Esophagus squamous epithelium (tissue), 5 donors: ENCODE measurements around the gene STT3B. TPM values are rescaled to one million over a fixed set of nuclear protein-coding genes. Genes with fewer than 3 reads are reported as not detected.

ENCODE experiments used
- DNase-seq: peaks from one replicate; lab custom pipeline; 2025; lab: John Stamatoyannopoulos, UW
- H3K27ac ChIP-seq, 4 donors: fragments of 200-600 bp; sonication (generic); one replicate each; pipeline ENCODE4 v1.5.1; 2016 to 2019; ENCODE audit warnings: mild to moderate bottlenecking in 1 of 4
- H3K27me3 ChIP-seq, 4 donors: fragments of 200-600 bp; sonication (generic); 1 replicate in 3 of 4; 2 replicates in 1 of 4; pipeline versions ENCODE4 v1.5.1 to v1.6.0; 2017 to 2021; ENCODE audit warnings: antibody characterized with exemption in 1 of 4
- H3K36me3 ChIP-seq, 3 donors: fragments of 200-600 bp; sonication (generic); one replicate each; pipeline ENCODE4 v1.5.1; 2016 to 2019
- H3K4me1 ChIP-seq, 3 donors: fragments of 200-600 bp; sonication (generic); one replicate each; pipeline ENCODE4 v1.5.1; 2017 to 2019
- H3K4me3 ChIP-seq, 4 donors: fragments of 200-600 bp; sonication (generic); 1 replicate in 3 of 4; 2 replicates in 1 of 4; pipeline ENCODE4 v1.5.1; 2016 to 2019; ENCODE audit warnings: mild to moderate bottlenecking in 2 of 4, moderate library complexity in 1 of 4
- H3K9me3 ChIP-seq, 3 donors: fragments of 200-600 bp; sonication (generic); one replicate each; pipeline ENCODE4 v1.5.1; 2016 to 2019
- POLR2A ChIP-seq, 4 donors: fragments of 450-650 bp; IDR thresholded peaks; one replicate each; pipeline ENCODE4 v1.6.1; 2017; ENCODE audit warnings: antibody characterized with exemption in 4 of 4, mild to moderate bottlenecking in 4 of 4, moderate library complexity in 3 of 4
- WGBS, 2 donors: methylation state at CpG; one replicate each; pipeline ENCODE4 v1.1.5; 2018; 5-methylcytosine and 5-hydroxymethylcytosine counted together
- intact Hi-C: fragments of 100-400 bp; cut with DNase I; formaldehyde crosslinking; loops from one replicate; pipeline ENCODE4 v1.15.0; 2022
- total RNA-seq, 4 donors: library from RNA; depleted of rRNA; stranded (reverse); fragments of >200 nt; gene quantifications; one replicate each; pipeline ENCODE4 v1.1.0, GENCODE V29; 2016
- TF ChIP-seq, protein P1 (sequence below), 6 experiments: fragments of 450-650 bp in 4 of 6; fragments of 200-600 bp in 2 of 6; sonication (generic) in 2 of 6; IDR thresholded peaks; one replicate each; pipeline ENCODE4 v1.5.1; 2016 to 2019; ENCODE audit warnings: antibody characterized with exemption in 6 of 6, mild to moderate bottlenecking in 4 of 6, moderate library complexity in 4 of 6
- donor health status: DM: yes; HTN: yes; CAD: no.

STT3B gene
- total RNA-seq, 4 donors from 2014 or later: 82.1 to 123 (median 93.5) TPM

- no peaks in the 10 kb centered on the region for H3K4me1 ChIP-seq
- H3K27me3 ChIP-seq: no peaks in the 10 kb centered on the region
- H3K36me3 ChIP-seq: peaks cover 0 to 25% (median 0%) of the 10 kb centered on the region in 3 donors
- DNase-seq: no peak
- no peak overlapping the region for H3K27ac ChIP-seq
- no peak overlapping the region for H3K4me3 ChIP-seq
- intact Hi-C loops: no loop called here
- WGBS, 2 donors: 100% methylated on average over 2 to 3 of the region's 4 CpGs
- TF ChIP-seq POLR2A (IDR thresholded peaks at IDR 0.05): no peak
- TF ChIP-seq, protein P1, sequence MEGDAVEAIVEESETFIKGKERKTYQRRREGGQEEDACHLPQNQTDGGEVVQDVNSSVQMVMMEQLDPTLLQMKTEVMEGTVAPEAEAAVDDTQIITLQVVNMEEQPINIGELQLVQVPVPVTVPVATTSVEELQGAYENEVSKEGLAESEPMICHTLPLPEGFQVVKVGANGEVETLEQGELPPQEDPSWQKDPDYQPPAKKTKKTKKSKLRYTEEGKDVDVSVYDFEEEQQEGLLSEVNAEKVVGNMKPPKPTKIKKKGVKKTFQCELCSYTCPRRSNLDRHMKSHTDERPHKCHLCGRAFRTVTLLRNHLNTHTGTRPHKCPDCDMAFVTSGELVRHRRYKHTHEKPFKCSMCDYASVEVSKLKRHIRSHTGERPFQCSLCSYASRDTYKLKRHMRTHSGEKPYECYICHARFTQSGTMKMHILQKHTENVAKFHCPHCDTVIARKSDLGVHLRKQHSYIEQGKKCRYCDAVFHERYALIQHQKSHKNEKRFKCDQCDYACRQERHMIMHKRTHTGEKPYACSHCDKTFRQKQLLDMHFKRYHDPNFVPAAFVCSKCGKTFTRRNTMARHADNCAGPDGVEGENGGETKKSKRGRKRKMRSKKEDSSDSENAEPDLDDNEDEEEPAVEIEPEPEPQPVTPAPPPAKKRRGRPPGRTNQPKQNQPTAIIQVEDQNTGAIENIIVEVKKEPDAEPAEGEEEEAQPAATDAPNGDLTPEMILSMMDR (IDR thresholded peaks at IDR 0.05): no peak
- peaks cover 0 to 60% (median 41%) of the 10 kb centered on the region in 3 donors for H3K9me3 ChIP-seq
These were observed 115.7 kb downstream of the STT3B start for GRCh38 chr3:31648286-31648968.

GRCh38 chr3:31652296-31652695 is 119.6 kb downstream of the STT3B start:
- intact Hi-C loops: no loop called here
- Histone ChIP-seq H3K9me3 (peaks cover 0 to 83% (median 56%) of the 10 kb centered on the region in 3 donors), H3K4me1 (no peaks in the 10 kb centered on the region), H3K4me3 (no peak overlapping the region), H3K27me3 (no peaks in the 10 kb centered on the region), H3K27ac (no peak overlapping the region), H3K36me3 (peaks cover 0 to 33% (median 0%) of the 10 kb centered on the region in 3 donors)
- no peak for DNase-seq
- no peak for TF ChIP-seq POLR2A (IDR thresholded peaks at IDR 0.05)
- TF ChIP-seq, protein P1 (IDR thresholded peaks at IDR 0.05): no peak

- H3K36me3 ChIP-seq: peaks cover 0 to 28% (median 0%) of the 10 kb centered on the region in 3 donors
- 65 to 85% methylated on average over 1 of the region's 1 CpG for WGBS, 2 donors
- H3K4me1 ChIP-seq: no peaks in the 10 kb centered on the region
- H3K27me3 ChIP-seq: no peaks in the 10 kb centered on the region
- intact Hi-C loops: no loop called here
- no peak for TF ChIP-seq POLR2A (IDR thresholded peaks at IDR 0.05)
- TF ChIP-seq, protein P1 (IDR thresholded peaks at IDR 0.05): no peak
- peaks cover 0 to 76% (median 55%) of the 10 kb centered on the region in 3 donors for H3K9me3 ChIP-seq
- H3K4me3 ChIP-seq: no peak overlapping the region
- H3K27ac ChIP-seq: no peak overlapping the region
- DNase-seq: no peak
These were observed 120.7 kb downstream of the STT3B start for GRCh38 chr3:31653464-31653863.

DNA sequence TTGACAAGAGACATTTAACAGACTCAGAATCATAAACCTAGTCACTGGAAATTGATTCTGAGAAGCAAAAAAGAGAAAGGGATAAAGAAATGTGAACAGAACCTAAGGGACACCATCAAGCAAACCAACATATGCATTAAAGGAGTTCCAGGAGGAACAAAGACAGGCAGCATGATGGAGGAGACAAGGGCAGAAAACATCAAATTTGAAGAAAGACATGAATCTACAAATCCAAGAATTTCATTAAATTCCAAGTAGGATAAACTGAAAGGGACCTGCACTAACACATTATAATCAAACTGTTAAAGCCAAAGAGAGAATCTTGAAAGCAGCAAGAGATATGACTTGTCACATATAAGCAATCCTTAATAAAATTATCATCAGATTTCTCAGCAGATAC is 122.3 kb downstream of the STT3B start:
- no peaks in the 10 kb centered on the region for H3K4me1 ChIP-seq
- TF ChIP-seq POLR2A (IDR thresholded peaks at IDR 0.05): no peak
- TF ChIP-seq, protein P1 (IDR thresholded peaks at IDR 0.05): no peak
- intact Hi-C loops: no loop called here
- H3K9me3 ChIP-seq: peaks cover 0 to 62% (median 40%) of the 10 kb centered on the region in 3 donors
- no peak overlapping the region for H3K4me3 ChIP-seq
- peaks cover 0 to 40% (median 0%) of the 10 kb centered on the region in 3 donors for H3K36me3 ChIP-seq
- DNase-seq: no peak
- no peak overlapping the region for H3K27ac ChIP-seq
- no peaks in the 10 kb centered on the region for H3K27me3 ChIP-seq

GRCh38 chr3:31659246-31659645 is 126.5 kb downstream of the STT3B start:
- TF ChIP-seq, protein P1 (IDR thresholded peaks at IDR 0.05): no peak
- TF ChIP-seq POLR2A (IDR thresholded peaks at IDR 0.05): no peak
- peaks cover 0 to 65% (median 0%) of the 10 kb centered on the region in 3 donors for H3K36me3 ChIP-seq
- peaks cover 0 to 6% (median 0%) of the 10 kb centered on the region in 3 donors for H3K4me1 ChIP-seq
- H3K4me3 ChIP-seq: no peak overlapping the region
- no peak overlapping the region for H3K27ac ChIP-seq
- DNase-seq: no peak
- peaks cover 0 to 19% (median 8%) of the 10 kb centered on the region in 3 donors for H3K9me3 ChIP-seq
- intact Hi-C loops: no loop called here
- H3K27me3 ChIP-seq: no peaks in the 10 kb centered on the region
